Mammary microvascular endothelial cell (primary cell): ENCODE data around the gene ALOX15B. TPM values are rescaled to one million over a fixed set of nuclear protein-coding genes. Genes with fewer than 3 reads are reported as not detected.

Experiments
- total RNA-seq: library from RNA; depleted of rRNA; stranded (reverse); fragments of >200 nt; gene quantifications from 2 replicates; pipeline ENCODE4 v1.2.3, GENCODE V29; 2015

Gene ALOX15B, protein sequence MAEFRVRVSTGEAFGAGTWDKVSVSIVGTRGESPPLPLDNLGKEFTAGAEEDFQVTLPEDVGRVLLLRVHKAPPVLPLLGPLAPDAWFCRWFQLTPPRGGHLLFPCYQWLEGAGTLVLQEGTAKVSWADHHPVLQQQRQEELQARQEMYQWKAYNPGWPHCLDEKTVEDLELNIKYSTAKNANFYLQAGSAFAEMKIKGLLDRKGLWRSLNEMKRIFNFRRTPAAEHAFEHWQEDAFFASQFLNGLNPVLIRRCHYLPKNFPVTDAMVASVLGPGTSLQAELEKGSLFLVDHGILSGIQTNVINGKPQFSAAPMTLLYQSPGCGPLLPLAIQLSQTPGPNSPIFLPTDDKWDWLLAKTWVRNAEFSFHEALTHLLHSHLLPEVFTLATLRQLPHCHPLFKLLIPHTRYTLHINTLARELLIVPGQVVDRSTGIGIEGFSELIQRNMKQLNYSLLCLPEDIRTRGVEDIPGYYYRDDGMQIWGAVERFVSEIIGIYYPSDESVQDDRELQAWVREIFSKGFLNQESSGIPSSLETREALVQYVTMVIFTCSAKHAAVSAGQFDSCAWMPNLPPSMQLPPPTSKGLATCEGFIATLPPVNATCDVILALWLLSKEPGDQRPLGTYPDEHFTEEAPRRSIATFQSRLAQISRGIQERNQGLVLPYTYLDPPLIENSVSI
- total RNA-seq, result not detected in 2 replicates

DNA sequence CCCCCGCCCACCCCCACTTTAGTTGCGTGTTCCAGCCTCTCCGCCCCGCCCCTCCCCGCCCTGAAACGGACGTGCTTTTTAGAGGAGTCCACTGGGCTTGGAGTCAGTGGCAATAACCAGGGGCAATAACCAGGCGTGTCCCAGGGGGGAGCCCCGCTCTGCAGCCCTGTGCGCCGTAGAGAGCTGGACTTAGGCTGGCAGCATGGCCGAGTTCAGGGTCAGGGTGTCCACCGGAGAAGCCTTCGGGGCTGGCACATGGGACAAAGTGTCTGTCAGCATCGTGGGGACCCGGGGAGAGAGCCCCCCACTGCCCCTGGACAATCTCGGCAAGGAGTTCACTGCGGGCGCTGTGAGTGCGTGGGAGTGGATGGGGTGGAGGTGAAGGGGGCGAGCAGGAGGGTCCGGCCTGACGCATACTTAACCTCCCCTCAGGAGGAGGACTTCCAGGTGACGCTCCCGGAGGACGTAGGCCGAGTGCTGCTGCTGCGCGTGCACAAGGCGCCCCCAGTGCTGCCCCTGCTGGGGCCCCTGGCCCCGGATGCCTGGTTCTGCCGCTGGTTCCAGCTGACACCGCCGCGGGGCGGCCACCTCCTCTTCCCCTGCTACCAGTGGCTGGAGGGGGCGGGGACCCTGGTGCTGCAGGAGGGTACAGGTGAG is at the start of gene ALOX15B:
ALOX15B (plus strand) TSS at position 106 of the 657 bp plus-strand sequence; CDS start at position 203, 97 bp downstream.

DNA sequence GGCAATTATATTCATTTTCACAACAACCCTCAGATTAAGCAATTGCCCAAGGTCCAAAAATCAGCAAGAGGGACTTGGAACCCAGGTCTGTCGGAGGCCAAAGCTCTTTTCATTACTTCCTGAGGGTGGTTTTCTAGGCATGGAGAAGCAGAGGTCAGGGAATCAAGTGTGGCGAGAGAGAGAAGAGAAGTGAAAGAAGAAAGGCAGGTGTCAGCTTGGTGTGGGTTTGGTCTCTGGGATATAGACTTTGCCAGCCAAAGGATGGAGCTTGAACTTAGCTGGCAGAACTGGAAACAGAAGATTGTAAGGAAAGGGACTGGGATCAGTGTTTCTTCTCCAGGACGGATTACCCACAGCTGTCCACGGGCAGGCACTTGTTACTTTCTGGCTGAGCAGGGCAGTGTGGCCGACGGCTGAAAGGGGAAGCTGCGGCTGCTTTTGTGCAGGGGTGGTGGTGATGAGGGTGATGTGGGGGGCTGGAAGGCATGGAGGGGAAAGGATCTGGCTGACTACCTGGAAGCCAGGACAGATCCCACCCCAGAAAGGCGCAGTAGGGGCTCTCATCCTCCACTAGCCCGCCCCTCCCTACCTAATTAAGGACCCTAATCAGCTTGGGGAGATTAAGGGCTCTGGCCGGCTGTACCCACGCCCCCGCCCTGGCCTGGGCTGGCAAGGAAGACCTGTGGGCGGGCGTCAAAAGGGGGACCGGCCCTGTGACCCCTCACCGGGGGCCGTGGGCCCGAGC is 36.7 kb upstream of the ALOX15B start, which contains the start of gene GUCY2D:
GUCY2D (plus strand) TSS at position 640 of the 745 bp plus-strand sequence. CDS start 433 bp downstream, outside the sequence.

DNA sequence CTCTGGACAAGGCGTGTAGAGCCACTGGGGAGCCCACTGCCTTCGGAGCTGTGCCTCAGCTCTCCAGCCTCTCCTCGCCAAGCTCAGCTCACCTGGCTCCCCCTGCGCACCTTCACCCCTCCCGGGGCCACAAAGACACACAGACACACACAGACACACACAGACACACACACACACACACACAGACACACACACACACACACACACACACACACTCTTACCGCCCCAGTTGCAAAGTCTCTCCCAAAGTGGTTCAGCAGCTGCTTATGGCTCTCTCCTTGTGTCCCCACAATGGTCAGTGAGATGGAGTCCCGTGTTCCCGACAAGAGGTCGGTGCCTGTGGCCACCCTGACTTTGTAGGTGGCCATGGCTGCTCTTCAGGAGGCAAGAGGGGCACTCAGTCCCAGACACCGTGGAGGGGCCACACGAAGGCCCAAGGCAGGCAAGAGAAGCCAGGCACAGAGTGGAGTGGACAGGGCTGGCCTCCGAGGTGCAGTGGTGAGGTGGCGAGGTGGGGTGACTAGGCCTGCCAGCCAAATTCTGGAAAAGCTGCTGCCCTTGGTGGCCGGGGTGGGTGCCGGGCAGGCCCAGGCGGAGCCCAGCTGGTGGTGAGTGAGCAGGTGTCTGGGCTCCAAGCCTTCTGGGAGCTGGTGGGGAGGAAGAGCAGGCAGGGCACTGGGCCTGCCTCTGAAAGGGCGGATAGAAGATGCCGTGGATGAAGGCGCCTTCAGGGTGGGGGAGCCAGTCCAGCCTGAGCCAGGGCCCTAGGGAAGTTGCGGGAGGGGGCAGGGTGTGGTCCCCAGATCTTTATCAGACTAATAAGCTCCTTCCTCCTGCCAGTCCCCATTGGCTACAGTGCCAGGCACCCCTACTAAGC is 48.5 kb downstream of the ALOX15B start, which contains the start of gene ALOX12B:
ALOX12B (minus strand) TSS at position 642 of the 877 bp plus-strand sequence; CDS start at position 368, 274 bp downstream.

Other genes starting within 250 kb of the ALOX15B start
- 0.87 and 1.0 TPM in 2 replicates for gene KDM6B, start 204.8 kb upstream of the ALOX15B start, total RNA-seq
- 375 and 382 TPM in 2 replicates for gene TMEM88, start 184.0 kb upstream of the ALOX15B start, total RNA-seq
- gene NAA38, start 181.5 kb upstream of the ALOX15B start, total RNA-seq, result 128 and 161 TPM in 2 replicates
- 10.6 and 13.9 TPM in 2 replicates for gene CYB5D1, start 181.1 kb upstream of the ALOX15B start, total RNA-seq
- 41.0 and 54.0 TPM in 2 replicates for gene CHD3, start 150.3 kb upstream of the ALOX15B start, total RNA-seq
- 1.1 and 9.3 TPM in 2 replicates for gene RNF227, start 122.8 kb upstream of the ALOX15B start, total RNA-seq
- 0.13 and 0.15 TPM in 2 replicates for gene KCNAB3, start 109.2 kb upstream of the ALOX15B start, total RNA-seq
- 62.7 and 76.0 TPM in 2 replicates for gene TRAPPC1, start 107.1 kb upstream of the ALOX15B start, total RNA-seq
- 24.2 and 27.6 TPM in 2 replicates for gene CNTROB, start 106.9 kb upstream of the ALOX15B start, total RNA-seq
- gene GUCY2D, start 36.4 kb upstream of the ALOX15B start, total RNA-seq, result not detected in 2 replicates
- gene ALOX12B, start 48.7 kb downstream of the ALOX15B start, total RNA-seq, result not detected in 2 replicates
- gene ALOXE3, start 79.5 kb downstream of the ALOX15B start, total RNA-seq, result not detected in 2 replicates
- 0.13 and 6.6 TPM in 2 replicates for gene HES7, start 85.0 kb downstream of the ALOX15B start, total RNA-seq
- 14.5 and 20.3 TPM in 2 replicates for gene PER1, start 113.3 kb downstream of the ALOX15B start, total RNA-seq
- 4.0 and 4.1 TPM in 2 replicates for gene VAMP2, start 123.9 kb downstream of the ALOX15B start, total RNA-seq
- gene TMEM107, start 137.3 kb downstream of the ALOX15B start, total RNA-seq, result 19.5 and 19.8 TPM in 2 replicates
- 9.8 and 12.1 TPM in 2 replicates for gene BORCS6, start 151.1 kb downstream of the ALOX15B start, total RNA-seq
- gene AURKB, start 171.5 kb downstream of the ALOX15B start, total RNA-seq, result 71.2 and 82.5 TPM in 2 replicates
- 14.9 and 18.7 TPM in 2 replicates for gene CTC1, start 209.0 kb downstream of the ALOX15B start, total RNA-seq
- 47.8 and 49.5 TPM in 2 replicates for gene PFAS, start 210.2 kb downstream of the ALOX15B start, total RNA-seq
- 35.9 and 45.9 TPM in 2 replicates for gene RANGRF, start 249.6 kb downstream of the ALOX15B start, total RNA-seq